Prostate gland (tissue), 2 donors: ENCODE data around the gene USP34. TPM values are rescaled to one million over a fixed set of nuclear protein-coding genes. Genes with fewer than 3 reads are reported as not detected.

ENCODE experiments used
- DNase-seq: peaks from one replicate; pipeline ENCODE4 v3.0.0-alpha.2; 2019; ENCODE audit warnings: low spot score
- H3K27ac ChIP-seq, 2 donors: fragments of 200-600 bp; sonication (generic); 2 replicates each; pipeline ENCODE4 v1.5.1; 2017 to 2019
- H3K27me3 ChIP-seq: fragments of 200-600 bp; sonication (generic); replicated peaks from 2 replicates; pipeline ENCODE4 v1.5.1; 2019; ENCODE audit not compliant: insufficient read depth
- H3K36me3 ChIP-seq, 2 donors: fragments of 200-600 bp; sonication (generic); 1 replicate in 1 of 2; 2 replicates in 1 of 2; pipeline versions ENCODE4 v1.5.1 to v1.8.1; 2017 to 2019
- H3K4me1 ChIP-seq: fragments of 200-600 bp; sonication (generic); replicated peaks from 2 replicates; pipeline ENCODE4 v1.5.1; 2019
- H3K4me3 ChIP-seq, 2 donors: fragments of 200-600 bp; sonication (generic); 2 replicates each; pipeline ENCODE4 v1.5.1; 2017 to 2019
- H3K9me3 ChIP-seq: fragments of 200-600 bp; sonication (generic); 2 replicates; pipeline ENCODE4 v1.5.1; 2017
- POLR2A ChIP-seq: fragments of 450-650 bp; IDR thresholded peaks from one replicate; pipeline ENCODE4 v1.6.1; 2016; ENCODE audit warnings: antibody characterized with exemption, mild to moderate bottlenecking
- POLR2AphosphoS5 ChIP-seq: sonication (generic); formaldehyde crosslinking; IDR thresholded peaks from one replicate; pipeline ENCODE4 v1.6.1; 2017; ENCODE audit warnings: antibody characterized with exemption
- WGBS: methylation state at CpG from one replicate; pipeline ENCODE4 v1.1.5; 2018; 5-methylcytosine and 5-hydroxymethylcytosine counted together
- intact Hi-C: fragments of 100-400 bp; cut with DNase I; formaldehyde crosslinking; loops from one replicate; pipeline ENCODE4 v1.14.2; 2022
- total RNA-seq, 2 donors: library from RNA; depleted of rRNA; stranded (reverse); fragments of >200 nt; gene quantifications; one replicate each; pipeline ENCODE4 v1.1.0, GENCODE V29; 2016
- TF ChIP-seq, protein P1 (sequence below), 4 experiments: fragments of 200-600 bp in 2 of 4; fragments of 450-650 bp in 2 of 4; sonication (generic) in 2 of 4; IDR thresholded peaks; 1 replicate in 3 of 4; 2 replicates in 1 of 4; pipeline ENCODE4 v1.5.1; 2016 to 2019; ENCODE audit warnings: antibody characterized with exemption in 4 of 4, mild to moderate bottlenecking in 2 of 4, moderate library complexity in 2 of 4

USP34 gene
- total RNA-seq, 2 donors from 2014 or later = 94.1 to 206 TPM

GRCh38 chr2:61184263-61184662 lies 286.6 kb downstream of the USP34 start:
- intact Hi-C loops = no loop called here
- WGBS = 88% methylated on average over 3 of the region's 3 CpGs
- no peak overlapping the region for H3K27ac ChIP-seq
- H3K4me1 ChIP-seq = peaks cover 11% of the 10 kb centered on the region
- peaks cover 7 to 16% of the 10 kb centered on the region in 2 donors for H3K36me3 ChIP-seq
- no peak for DNase-seq
- H3K4me3 ChIP-seq = no peak overlapping the region
- no peaks in the 10 kb centered on the region for H3K9me3 ChIP-seq
- TF ChIP-seq POLR2AphosphoS5 (no peak), POLR2A (no peak)
- TF ChIP-seq, protein P1, sequence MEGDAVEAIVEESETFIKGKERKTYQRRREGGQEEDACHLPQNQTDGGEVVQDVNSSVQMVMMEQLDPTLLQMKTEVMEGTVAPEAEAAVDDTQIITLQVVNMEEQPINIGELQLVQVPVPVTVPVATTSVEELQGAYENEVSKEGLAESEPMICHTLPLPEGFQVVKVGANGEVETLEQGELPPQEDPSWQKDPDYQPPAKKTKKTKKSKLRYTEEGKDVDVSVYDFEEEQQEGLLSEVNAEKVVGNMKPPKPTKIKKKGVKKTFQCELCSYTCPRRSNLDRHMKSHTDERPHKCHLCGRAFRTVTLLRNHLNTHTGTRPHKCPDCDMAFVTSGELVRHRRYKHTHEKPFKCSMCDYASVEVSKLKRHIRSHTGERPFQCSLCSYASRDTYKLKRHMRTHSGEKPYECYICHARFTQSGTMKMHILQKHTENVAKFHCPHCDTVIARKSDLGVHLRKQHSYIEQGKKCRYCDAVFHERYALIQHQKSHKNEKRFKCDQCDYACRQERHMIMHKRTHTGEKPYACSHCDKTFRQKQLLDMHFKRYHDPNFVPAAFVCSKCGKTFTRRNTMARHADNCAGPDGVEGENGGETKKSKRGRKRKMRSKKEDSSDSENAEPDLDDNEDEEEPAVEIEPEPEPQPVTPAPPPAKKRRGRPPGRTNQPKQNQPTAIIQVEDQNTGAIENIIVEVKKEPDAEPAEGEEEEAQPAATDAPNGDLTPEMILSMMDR (IDR thresholded peaks at IDR 0.05) = no peak
- H3K27me3 ChIP-seq = no peaks in the 10 kb centered on the region

DNA sequence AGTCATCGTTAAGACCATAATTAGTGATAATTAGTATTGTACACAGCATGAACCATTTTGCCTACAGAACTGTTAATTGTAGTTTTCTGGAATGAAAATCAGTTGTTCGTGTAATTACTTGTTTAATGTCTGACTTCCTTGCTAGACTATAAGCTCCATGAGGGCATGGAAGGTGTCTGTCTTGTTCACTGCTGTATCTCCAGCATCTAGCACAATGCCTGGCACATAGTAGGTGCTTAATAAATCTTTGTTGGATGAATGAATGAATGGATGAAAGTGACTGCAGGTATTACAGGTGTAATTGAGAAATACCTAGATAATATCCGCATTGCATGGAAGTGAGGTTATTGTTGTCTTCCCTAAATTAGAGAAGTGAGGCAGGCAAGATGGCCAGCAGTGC lies 287.1 kb downstream of the USP34 start:
- 95% methylated on average over 3 of the region's 3 CpGs for WGBS
- TF ChIP-seq, protein P1 (IDR thresholded peaks at IDR 0.05) = no peak

GRCh38 chr2:61182059-61182383 lies 288.9 kb downstream of the USP34 start:
- no peak for DNase-seq
- Histone ChIP-seq H3K9me3 (no peaks in the 10 kb centered on the region), H3K36me3 (peaks cover 7 to 16% of the 10 kb centered on the region in 2 donors), H3K4me3 (no peak overlapping the region), H3K4me1 (peaks cover 11% of the 10 kb centered on the region), H3K27ac (peak overlapping the region; percentile 25 to 64), H3K27me3 (no peaks in the 10 kb centered on the region)
- intact Hi-C loops = no loop called here
- TF ChIP-seq, protein P1 (IDR thresholded peaks at IDR 0.05) = no peak
- TF ChIP-seq POLR2AphosphoS5 = no peak
- no peak for TF ChIP-seq POLR2A
- 69% methylated on average over 6 of the region's 6 CpGs for WGBS

More for the DNA sequence above, 287.1 kb downstream of the USP34 start:
- Histone ChIP-seq H3K4me3 (no peak overlapping the region), H3K9me3 (no peaks in the 10 kb centered on the region), H3K27me3 (no peaks in the 10 kb centered on the region), H3K27ac (no peak overlapping the region), H3K4me1 (peaks cover 11% of the 10 kb centered on the region), H3K36me3 (peaks cover 7 to 16% of the 10 kb centered on the region in 2 donors)
- no peak for DNase-seq
- intact Hi-C loops = no loop called here

GRCh38 chr2:61181382-61182058 lies 289.4 kb downstream of the USP34 start:
- Histone ChIP-seq H3K4me1 (peaks cover 11% of the 10 kb centered on the region), H3K36me3 (peaks cover 7 to 16% of the 10 kb centered on the region in 2 donors), H3K9me3 (no peaks in the 10 kb centered on the region), H3K27ac (peak overlapping the region; percentile 25 to 64), H3K27me3 (no peaks in the 10 kb centered on the region), H3K4me3 (no peak overlapping the region)
- intact Hi-C loops = no loop called here
- WGBS = 57% methylated on average over 10 of the region's 10 CpGs
- no peak for DNase-seq
- TF ChIP-seq POLR2A = no peak
- TF ChIP-seq, protein P1 (IDR thresholded peaks at IDR 0.05) = no peak
- TF ChIP-seq POLR2AphosphoS5 = no peak

- Histone ChIP-seq H3K27me3 (no peaks in the 10 kb centered on the region), H3K4me1 (peaks cover 11% of the 10 kb centered on the region), H3K36me3 (peaks cover 7 to 16% of the 10 kb centered on the region in 2 donors), H3K9me3 (no peaks in the 10 kb centered on the region), H3K27ac (peak overlapping the region; percentile 52 to 64), H3K4me3 (no peak overlapping the region)
- WGBS = 68% methylated on average over 6 of the region's 6 CpGs
- no peak for TF ChIP-seq POLR2AphosphoS5
- TF ChIP-seq POLR2A = no peak
- TF ChIP-seq, protein P1 (IDR thresholded peaks at IDR 0.05) = no peak
- intact Hi-C loops = no loop called here
- DNase-seq = no peak
These were observed 290.2 kb downstream of the USP34 start for GRCh38 chr2:61180686-61181085.
